Islet of Langerhans (tissue), 1 donor: ENCODE results near the gene COG3.

Source experiments
- FAIRE-seq: peaks from one replicate; lab custom pipeline; 2011; peaks lifted over from hg19 to GRCh38; lab: Jason Lieb, UNC

Gene COG3

DNA sequence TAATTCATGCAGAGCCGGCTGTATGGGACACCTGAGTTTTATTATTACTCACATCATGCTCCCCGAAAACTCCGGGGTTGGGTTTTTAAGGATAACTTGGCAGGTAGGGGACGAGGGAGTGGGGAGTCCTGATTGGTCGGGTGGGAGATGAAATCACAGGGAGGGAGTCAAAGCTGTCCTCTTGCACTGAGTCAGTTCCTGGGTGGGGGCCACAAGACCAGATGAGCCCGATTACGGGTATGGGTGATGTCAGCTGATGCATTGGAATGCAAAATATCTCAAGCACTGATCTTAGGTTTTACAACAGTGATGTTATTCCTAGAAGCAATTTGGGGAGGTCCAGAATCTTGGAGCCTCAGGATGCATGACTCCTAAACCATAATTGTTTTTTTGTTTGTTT, 18.6 kb upstream of the COG3 start:
- FAIRE-seq = no peak

DNA sequence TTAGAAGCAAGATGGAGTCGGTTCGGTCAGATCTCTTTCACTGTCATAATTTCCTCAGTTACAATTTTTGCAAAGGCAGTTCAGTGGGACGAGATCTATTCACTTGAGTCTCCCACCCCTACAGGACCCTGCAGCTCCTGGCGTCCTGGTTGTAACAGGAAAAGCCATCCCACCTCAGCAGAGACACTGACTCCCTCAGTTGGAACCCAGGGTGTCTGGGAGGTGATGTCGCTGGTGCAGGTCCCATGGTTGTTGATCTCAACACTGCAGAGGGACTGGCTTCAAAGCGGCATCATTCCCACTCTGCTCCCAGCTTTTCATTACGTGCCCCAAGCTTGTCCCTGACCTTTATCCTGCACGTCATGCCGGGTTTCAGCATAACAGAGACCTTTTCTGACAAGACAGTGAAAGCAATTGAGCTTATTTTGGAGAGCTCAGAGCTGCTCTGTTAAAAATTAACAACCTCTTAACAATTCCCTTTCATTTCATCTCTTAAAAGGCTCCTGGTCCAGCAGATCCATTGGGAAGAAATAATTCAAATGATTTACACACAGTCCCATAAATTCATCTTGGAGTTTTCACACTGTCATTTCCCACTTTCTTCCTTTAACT, 17.6 kb upstream of the COG3 start:
- no peak for FAIRE-seq

DNA sequence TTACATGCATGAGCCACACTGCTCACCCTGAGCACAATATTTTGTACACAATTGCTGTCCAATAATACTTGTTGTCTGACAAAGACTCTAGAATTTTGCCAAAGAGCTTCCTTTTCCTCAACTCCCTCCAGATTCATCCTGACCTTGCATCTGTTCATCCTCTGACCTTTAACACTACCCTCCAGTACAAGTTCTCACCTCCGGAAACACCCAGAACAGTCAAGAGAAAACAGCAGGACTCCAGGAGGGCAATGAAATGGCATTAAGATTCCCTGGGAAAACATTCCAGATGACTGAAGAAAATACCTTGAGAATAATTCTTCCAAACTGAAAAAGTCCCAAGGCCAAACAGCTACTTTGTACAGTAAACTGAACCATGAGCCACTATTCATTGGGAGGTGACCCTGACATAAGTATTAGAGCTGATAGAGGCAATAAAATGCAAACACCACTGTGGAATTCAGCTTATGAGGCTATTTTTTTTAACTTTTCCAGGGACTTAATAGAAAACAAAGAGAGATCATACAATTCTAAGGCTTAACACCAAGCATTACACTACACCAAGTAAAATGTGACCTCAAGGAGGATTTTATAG, 15.7 kb upstream of the COG3 start:
- no peak for FAIRE-seq

DNA sequence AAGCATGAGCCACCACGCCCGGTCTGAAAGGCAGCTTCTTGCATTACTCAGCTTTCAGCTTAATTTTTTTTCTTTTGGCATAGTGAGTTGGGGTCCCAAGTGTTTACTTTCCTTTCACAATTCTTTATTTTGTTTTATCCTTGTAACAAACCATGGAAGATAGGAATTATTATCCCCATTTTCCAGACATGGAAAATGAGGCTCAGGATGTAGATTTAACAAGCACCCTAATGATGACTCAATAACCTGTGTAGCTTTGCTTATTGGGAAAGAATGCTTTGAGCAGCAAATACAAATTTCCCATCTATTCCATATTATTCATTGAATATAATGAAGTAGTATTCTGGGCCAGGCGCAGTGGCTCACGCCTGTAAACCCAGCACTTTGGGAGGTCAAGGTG, 13.5 kb upstream of the COG3 start:
- no peak for FAIRE-seq

DNA sequence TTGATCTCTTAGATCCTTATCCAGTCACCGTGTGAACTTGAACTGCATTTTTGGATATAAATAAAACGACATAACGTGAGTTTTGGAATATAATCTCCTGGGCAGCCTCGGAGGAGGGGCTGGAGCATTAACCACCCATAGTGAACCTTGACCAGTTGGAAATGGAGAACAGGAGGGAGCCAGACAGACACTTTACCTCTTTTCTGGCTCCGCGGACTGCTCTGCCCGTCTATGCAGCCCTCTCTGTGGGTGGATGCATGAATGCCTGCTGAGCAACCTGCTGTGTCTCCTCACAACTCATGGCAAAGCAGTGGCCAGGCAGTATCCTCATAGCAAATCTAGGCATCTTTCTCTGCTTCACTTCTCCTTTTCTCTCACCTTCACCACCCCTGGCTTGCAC, 10.5 kb upstream of the COG3 start:
- FAIRE-seq = no peak

DNA sequence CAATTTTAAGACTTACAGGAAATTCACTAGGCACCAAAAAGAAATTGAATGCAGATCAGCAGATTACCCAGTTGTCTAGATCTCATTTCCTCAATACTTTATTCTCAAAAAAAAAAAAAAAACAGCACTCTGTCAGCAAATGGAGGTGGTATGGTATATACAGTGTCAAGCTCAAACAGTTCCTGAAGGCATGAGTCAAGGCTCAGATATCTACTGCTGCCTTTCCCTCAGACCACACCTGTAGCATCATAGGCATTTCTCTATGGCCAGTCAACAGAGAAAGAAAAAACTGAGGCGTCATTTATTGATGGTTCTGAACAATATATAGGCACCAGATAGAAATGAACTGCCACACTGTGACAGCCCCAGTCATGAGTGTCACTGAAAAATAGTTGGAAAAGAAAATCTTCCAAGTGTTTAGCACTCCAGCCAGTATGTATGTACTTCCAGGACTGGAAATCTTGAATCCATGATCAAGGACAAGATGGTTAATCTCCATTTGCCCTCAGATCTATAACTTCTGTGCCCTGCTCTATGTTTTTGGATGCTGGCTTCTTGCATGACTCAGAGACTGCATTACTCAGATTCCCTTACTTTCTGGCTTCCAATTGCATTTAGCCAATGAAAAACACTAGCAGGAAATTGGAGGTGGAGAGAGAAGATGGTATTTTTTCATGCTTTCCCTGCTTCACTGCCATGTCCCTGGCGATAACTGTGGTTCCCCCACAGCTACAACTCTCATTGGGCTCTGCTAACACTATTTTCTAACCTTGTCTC, 8.4 kb upstream of the COG3 start:
- no peak for FAIRE-seq

DNA sequence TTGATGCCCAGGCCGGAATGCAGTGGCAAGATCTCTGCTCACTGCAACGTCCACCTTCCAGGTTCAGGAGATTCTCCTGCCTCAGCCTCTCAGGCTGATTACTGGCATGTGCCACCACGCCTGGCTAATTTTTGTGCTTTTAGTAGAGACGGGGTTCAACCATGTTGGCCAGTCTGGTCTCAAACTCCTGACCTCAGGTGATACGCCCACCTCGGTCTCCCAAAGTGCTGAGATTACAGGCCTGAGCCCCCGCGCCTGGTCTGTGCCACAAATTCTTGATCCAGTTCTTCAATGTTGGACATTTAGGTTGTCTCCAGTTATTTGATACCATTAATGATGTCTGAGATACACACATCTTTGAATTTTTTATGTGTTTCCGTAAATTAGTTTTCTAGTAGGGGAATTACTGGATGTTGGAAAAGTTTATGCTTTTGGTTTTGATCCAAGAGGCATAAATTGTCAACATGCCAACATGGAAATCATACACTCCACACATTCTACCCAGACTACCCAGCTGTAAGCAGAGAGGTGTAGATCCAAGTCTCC, 525 bp upstream of the COG3 start:
- FAIRE-seq = no peak

DNA sequence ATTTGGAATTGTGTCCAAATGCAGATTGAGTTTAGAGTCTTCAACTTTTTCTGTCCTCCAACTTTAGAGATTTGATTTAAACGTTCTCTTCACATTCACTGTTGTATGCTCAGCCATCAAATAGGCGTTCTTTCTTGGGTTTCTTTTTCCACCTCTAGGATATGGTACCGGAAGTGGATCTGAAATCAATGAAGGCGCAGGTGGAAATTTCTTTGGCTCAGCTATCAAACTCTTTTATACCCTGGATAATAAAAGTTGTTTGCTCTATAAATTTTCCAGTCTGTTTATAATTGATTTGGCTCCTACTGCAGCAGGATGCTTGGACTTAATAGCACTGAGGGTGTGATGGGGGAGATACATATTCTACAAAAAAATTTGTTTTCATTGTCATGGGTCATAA, 1.6 kb downstream of the COG3 start:
- no peak for FAIRE-seq

DNA sequence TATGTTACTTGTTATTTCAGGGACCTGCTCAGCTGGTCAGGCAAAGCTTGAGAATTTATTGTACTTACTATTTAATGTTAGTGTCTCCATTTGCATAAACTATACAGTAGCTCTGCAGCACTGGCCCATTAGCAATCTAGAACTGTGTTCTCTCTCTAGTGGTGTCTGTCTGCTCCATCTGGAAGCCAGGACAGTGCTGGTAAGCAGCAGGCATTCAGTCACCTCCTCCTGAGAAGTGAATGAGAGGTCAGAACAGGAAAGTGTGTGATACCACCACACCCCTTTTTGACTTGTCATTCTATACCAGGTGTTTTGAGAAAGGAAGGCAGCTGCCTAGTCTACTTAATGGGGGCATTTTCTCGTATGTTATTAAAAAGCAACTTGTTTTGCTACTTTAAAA, 3.9 kb downstream of the COG3 start:
- peak; percentile 17 for FAIRE-seq

DNA sequence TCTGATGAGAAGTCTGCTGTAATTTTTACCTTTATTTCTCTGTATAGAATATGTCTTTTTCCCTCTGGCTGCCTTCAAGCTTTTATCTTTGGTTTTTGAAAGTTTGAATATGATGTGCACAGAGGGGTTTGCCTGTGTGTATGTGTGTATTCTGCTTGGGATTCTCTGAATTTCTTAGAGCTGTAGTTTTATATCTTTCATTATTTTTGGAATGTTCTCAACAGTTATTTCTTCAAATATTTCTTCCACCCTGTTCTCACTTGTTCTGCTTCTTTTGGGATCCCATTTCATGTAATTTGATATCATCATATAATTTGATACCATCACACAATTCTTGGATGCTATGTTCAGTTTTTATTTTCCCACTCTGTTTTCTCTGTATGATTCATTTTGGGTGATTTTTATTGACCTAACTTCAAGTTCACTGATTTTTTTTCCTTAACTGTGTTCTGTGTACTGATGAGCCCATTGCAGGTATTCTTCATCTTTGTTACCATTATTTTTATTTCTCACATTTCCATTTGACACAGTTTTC, 7.5 kb downstream of the COG3 start:
- no peak for FAIRE-seq

DNA sequence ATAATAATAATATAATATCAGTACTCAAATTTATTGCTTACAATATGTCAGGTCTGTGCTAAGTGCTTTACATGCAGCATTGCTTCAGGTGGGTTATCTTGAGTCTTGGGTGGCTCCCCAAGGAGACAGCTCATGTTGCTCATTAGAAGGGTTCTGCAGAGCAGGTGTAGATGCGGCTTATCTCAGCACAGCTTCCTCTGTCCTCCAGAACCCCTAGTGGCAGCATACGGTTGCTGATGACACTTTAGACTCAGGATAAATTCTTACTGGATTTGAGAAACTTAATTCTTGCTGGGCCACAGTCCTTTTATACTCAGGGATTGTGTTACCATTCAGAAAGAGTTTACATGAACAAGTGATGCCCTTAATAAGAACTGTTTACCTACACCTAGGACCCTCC, 8.9 kb downstream of the COG3 start:
- no peak for FAIRE-seq

DNA sequence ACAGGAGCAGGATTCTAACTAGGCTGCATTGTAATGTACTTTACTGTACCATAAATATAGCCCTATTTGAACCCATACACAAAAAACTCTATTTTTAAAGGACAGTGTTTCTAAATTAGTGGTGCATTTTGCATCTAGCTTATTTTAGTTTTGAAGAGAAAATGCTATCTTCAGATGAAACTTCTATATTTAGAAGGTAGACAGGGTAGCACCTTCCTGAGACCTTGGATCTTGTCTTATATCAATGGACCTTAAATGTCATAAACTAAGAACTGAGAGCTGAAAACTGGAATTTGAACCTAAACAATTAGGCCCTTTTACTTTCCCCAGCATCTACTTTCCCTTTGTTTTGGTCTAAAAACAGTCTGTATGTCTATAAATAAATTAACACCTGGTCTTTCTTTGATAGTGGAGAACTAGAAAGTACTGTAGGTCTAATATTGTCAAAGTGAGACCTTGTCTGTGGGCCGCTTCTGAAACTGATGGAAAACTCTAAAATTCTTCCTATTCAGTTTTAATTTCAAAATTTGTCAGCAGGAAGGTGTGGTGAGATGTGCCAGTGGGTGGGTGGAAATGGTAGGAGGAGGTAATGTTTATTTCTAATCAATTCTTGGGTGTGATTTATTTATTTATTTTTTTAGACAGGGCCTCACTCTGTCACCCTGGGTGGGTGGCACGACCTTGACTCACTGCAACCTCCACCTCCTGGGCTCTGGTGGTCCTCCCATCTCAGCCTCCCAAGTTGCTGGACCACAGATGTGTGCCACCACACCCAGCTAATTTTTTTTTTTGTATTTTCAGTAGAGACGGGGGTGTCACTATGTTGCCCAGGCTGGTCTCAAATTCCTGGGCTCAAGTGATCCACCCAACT, 10.1 kb downstream of the COG3 start:
- no peak for FAIRE-seq

DNA sequence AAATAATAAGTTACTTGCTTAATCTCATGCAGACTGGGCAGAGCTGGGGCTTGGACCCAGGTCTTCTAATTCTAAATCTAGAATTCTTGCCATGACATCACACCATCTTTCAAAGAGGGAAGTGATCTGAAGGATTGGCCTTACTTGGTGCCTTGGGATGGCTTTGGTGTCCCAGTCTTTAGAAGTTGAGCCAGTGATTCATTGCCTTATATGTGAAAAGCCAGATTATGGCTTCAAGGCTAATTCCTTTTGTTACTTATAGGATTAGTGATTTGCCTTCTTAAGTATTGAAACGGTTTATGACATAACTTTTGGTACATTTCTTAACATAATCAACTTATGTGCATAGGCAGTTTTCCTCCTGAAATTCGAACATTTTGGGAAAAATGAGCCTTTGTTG, 14.9 kb downstream of the COG3 start:
- FAIRE-seq = no peak

DNA sequence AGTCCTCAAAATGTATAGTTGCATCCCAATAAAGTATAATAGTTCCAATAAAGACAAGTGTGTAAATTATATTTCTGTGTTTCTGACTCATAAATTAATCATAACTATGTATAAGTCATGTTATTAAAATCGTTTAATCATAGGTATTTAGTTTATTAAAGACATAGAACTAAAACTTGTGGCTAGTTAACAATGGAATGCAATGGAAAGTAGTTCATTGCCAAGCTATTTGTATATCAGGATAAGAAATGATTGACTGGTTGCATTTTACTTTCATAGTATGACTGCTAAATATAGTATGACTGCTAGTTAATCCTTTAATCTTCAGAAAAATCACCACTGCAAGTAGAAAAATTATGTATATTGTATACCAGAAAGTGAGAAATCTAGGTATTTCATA, 16.9 kb downstream of the COG3 start:
- no peak for FAIRE-seq

DNA sequence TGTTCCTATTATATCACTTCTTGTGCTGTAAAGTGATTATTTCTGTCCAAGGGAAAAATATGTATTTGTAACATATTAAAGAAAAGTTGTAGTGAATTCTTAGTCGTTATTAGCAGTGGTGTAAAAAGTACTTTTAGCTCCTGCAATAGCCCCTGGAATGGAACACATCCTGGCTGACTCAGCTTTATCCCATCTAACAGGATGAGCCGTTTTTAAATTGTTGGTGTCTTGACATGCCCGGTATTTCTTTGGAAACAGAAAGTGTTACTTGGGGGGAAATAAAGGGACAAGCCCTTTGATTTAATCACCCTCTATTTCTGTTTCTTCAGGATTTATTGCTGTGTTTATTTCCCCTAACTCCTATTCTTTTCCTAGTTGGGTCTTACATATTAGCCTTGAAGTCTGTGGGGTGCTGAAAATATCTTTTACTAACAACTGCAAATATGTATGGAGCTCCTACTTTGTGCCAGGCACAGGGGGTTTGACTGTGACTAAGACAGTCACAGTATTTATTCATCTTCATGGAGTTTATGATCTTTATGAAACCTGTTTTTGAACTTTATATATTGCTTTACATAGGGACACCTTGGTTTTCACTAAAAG, 17.9 kb downstream of the COG3 start:
- FAIRE-seq = no peak

DNA sequence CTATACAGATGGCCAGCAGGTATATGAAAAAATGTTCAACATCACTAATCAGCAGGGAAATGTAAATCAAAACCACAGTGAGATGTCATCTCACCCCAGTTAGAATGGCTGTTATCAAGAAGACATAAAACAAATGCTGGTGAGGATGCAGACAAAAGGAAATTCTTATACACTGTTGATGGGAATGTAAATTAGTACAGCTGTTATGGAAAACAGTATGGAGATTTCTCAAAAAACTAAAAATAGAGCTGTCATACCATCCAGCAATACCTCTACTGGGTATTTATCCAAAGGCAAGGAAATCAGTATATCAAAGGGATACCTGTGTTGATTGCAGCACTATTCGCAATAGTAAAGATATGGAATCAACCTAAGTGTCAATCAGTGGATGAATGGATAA, 22.9 kb downstream of the COG3 start:
- FAIRE-seq = no peak

DNA sequence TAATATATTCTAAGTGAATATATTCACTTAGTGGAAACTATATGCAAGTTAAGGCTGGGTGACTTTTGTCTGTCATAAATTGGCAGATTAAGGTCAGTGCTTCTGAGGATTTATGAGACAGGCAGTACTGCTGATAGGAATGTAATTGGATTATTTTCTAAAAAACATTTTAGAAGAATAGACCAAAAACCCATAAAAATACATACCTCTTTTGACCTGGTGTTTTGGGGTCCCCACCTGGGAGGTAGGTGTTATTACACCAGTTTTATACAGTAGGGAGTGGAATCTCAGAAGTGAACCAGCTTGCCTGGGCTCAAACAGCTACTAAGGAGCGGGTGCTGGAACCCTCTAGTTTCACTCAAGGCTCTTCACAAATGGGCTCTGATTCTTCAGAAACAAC, 25.3 kb downstream of the COG3 start:
- no peak for FAIRE-seq

DNA sequence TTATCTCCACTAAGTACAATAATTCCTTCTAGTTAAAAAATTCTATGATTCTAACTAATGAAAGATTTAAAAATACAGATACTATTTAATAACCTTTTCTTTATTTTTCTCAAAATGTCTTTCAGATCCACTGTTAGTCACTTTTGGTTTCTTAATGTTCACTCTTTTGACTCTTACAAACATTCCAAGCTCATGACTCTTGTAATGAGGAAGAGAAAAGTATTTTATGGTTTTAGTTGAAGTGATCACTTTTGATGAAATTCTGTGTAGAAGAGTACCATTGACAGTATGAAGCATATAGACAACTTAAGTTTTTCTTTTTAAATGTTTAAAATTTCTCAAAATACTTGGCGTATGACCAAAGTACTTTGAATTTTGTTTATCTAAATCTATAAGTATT, 27.8 kb downstream of the COG3 start:
- peak; percentile 82 for FAIRE-seq

DNA sequence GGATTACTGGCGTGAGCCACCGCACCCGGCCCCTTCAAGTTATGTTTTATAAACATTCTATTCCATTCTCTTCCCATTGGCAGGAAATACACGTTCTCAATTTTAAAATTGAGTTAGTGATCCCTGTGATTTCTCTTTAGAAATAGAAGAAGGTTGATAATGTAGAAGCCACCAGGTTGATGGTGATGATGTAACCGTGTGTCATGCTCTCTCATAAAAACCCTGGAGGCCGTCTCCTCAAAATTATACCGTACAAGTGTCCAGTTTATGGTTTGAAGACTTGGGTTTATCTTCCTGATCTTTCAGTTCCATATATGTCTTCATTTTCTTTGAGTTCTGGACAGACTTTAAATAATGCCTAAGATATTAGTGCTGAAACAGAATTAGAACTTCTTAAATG, 32.2 kb downstream of the COG3 start:
- FAIRE-seq = no peak

DNA sequence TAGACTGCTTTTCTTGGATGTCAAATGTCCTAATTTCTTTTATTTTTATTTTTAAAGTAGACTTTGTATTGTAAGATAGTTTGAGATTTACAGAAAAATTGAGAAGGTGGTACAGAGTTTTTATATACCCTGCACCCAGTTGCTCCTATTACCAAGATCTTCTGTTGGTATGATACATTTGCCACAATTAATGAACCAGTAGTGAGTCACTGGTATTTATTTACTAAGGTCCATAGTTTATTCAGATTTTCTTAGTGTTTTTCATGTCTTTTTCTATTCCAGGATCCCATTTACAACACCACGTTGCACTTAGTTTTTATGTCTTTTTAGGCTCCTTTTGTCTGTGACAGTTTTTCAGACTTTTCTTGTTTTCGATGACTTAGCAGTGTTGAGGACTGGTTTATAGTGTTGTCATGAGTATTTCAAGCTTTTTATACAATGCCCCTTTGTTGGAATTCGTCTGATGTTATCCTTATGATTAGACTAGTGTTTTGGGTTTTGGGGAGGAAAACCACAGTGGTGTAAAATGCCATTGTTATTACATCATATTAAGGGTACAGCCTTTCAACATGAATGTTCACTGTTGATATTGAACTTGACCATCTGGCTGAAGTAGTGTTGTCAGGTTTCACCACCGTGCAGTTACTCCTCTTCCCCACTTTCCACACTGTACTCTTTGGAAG, 35.9 kb downstream of the COG3 start:
- FAIRE-seq = no peak

DNA sequence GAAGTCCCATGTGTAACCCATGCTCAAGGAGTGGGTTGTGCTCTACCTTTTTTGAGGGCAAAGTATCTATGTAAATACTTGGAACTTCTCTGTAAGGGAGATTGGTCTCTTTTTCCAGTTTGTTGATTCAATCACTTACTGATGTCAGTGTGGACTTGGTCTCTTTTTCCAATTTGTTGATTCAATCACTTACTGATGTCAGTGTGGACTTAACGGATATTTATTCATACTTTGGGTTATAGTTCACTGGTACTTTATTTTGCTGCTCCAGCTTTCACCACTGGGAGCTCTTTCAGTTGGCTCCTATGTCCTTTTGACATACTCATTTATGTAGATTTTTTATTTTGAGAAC, 36.4 kb downstream of the COG3 start:
- FAIRE-seq = peak; percentile 24

DNA sequence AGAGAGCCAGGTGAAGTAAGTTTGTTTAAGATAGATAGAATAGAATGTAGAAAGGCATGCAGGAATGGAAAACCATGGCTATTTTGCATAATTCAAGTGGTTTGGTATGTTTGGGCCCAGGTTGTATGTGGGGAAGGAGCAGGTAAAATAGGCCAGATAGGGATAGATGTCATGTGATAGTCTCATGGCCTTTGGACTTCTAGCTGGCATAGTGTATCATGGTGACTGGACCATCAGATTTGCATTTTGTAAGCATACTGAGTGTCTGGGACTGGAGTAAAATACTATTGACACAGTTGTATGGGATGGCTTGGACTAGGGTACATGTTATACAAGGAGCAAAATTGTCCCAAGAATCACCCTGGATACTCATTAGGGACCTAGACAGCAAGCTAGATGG, 38.9 kb downstream of the COG3 start:
- FAIRE-seq = no peak
